Medulla oblongata (tissue), 1 donor: Measurements from ENCODE around the gene TRIM63.
A peak's percentile ranks its signal among the peaks of the same experiment; 100 is the strongest.

ENCODE experiments used
- DNase-seq: peaks from one replicate; pipeline ENCODE4 v3.0.0-alpha.2; 2015; ENCODE audit errors: extremely low spot score

TRIM63 gene

DNA sequence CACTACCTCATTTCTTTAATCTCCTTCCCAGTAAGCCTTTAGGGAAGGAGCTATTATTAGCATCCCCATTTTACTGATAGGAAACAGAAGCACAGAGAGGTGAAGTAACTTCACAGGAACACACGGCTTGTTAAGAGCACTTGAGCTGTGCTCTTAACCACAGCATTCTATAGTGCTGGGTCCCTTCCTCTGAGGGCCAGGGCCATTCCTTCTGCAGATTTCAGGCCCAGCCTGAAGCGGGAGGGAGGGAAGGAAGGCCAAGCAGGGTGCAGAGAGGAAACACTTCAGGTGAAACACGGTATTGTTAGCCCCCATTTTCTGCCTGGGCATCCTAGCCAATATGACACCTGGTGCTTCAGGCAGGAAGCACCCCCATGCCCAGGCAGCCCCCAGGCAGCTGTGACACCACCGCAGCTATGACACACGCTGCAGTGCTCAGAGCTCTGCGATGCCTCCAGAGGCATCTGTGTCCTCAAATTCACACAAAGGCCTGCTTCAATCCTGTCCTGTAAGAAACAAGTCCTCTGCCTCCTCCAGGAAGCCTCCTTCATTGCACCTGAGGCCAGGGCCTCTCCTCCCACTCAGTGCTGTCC is 50.4 kb downstream of the TRIM63 start:
- no peak for DNase-seq

DNA sequence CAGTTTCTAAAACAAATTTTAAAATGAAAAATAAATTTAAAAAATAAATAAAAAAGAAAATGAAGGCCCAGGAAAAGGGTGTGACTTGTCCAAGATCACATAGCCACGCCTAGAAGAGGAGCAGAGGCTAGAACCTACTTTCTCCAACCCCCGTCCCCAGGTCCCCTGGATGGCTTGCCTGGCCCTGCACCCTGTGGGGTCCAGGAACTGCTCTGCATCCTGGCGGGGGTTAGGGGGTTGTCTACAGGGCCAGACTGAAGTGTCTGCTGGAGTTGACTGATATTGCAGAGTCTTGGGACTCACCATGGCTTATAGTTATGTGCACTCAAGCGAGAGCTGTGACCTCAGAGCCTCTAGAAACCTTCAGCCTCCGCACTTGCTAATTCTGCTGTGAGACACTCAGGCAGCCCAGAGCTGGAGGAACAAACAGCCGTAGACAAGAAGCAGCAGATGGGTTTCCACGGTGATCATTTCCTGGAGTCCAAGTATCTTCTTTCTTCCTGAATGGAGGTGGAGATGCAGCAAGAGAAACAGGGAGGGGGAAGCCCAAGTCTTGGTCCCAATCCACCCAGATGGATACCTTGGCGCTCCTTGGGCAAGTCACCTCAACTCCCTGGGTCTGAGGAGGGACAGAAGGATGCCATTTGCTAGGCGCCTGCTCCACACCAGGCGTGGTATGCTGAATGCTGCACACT is 51.0 kb downstream of the TRIM63 start:
- peak; percentile 54 for DNase-seq

DNA sequence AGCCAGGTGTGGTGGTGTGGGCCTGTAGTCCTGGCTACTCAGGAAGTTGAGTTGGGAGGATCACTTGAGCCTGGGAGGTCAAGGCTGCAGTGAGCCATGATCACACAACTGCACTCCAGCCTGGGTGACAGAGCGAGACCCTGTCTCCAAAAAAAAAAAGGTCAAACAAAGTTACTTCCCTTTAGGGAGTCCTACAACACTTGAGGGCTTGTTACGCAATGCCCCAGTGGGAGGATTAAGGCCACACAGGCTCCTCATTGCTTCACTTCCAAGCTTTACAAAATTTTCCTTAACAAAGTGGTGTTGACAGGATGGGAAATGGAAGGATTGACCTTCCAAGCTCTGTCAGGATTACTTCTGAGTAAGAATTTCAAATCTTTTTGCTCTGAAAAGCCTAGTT is 52.1 kb downstream of the TRIM63 start:
- DNase-seq, result peak; percentile 70

DNA sequence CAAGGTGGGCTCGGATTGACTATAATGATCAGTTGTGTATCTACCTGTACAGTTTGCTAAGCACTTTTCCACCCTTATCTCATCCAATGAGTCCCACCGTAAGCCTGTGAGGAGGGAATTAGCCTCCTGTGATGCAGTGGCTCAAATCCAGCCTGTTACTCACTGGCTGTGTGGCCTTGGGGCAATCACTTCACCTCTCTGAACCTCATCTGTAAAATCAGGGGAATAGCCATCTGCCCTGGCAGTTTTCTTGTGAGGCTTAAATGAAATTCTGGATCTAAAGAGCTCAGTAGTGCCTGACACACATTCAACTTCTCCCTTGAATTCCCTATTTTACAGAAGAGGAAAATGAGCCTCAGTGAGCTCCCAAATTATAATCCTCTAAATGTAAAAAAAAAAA is 53.3 kb downstream of the TRIM63 start:
- DNase-seq, result no peak

DNA sequence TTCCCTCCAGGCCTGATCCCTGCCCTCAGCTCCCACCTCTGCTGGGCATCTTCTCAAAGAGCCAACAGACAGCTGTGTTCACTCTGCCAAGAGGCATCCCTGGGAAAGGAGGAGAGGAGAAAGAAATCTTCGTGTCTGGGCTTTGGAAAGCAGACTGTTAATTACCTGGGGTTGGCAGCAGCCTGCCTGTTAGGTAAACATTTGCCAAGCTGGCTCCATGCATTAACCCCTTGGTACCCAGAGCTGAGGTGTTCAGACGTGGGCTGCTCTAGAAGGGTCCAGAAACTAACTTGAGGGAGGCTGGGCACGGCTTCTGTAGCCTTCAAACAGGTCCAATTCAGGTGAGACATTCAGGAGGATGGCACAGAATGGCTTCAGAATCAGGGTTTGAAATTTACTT is 54.6 kb downstream of the TRIM63 start:
- no peak for DNase-seq

DNA sequence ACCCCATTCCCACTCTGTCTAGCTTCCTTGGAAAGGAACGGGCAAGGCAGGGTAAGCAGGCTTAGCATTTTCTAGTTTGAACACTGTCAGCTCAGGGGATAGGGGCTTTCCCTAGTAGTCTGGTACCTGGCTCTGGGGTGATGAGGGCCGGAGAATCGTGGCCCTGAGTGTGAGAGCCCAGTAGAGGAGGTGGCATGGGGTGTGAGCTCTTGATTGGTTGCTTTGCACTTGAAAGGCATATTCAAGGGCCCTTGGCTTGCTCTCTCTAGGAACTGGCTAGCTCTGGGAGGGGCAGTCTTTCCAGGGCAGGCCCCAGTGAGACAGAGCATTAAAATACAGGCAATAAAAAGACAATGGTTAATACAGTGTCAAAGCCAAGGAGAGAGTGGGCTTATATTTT is 56.6 kb downstream of the TRIM63 start:
- DNase-seq, result no peak

DNA sequence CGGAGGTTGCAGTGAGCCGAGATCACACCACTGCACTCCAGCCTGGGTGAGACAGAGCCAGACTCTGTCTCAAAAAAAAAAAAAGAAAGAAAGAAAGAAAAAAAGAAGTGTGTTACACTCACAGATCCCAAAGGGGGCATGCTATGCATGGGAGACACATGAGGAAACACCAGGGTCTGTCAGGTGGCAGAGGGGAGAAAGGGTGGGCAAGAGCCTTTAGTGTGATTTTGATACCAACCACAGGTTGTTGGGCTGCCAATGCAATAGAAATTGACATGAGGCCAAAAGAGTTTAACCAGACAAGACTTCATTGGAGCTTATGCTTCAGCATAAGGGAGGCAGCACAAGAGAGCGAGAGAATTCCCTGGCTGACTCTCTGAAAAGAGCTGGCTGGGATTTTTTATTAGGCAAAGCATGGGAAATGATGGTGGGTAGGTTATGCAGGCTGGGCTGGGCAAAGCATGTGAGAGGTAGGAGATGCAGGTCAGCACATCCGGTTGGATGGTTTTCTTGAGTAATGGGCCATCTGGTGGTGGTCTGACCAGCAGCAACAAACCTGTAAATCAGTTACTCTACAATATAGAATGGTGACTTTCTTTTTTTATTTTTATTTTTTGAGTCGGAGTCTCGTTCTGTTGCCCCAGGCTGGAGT is 57.5 kb downstream of the TRIM63 start:
- no peak for DNase-seq

DNA sequence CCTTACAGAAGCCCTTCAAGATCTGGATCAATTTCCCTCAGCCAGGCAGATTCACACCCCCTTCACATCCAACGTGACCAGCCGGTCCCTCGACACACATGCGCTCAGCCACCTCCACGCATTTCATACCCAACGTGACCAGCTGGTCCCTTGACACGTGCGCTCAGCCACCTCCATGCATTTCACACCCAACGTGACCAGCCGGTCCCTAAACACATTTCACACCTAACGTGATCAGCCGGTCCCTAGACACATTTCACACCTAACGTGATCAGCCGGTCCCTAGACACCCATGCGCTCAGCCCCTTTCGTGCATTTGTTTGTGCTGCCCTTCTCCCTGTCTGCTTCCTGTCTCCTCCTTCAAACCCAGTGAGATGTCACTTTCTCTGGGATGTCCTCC is 60.7 kb downstream of the TRIM63 start:
- DNase-seq, result no peak

DNA sequence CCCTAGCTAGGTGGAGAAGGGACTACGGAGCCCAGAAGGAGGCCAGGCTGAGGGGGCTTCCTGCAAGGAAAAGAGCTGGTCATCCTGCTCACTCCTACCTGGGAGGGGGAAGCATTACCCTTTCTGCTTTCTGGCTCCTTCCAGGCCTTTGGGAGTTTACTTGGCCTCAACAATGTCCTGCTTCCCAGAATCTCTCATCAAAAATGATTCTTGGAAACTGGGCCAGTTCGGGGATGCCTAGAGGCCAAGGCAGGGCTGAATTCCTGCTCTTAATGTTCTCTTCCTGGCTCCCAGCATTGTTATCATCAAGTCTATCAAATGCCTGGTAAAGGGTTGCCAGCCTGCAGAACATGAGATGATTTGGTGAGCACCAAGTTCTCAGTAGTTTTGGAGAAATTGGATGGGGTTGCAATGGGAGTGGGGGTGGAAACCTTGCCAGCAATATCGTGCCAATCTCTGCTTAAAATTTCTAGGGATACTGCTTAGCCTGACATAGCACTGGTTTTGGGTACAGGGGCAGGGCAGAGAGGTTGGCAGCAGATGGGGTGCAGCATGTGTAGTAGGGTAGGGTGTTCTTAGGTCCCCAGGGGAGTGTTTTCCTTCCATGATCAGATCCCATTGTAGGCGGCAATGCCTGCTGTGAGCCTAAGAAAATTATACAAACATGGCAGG is 61.9 kb downstream of the TRIM63 start:
- no peak for DNase-seq

DNA sequence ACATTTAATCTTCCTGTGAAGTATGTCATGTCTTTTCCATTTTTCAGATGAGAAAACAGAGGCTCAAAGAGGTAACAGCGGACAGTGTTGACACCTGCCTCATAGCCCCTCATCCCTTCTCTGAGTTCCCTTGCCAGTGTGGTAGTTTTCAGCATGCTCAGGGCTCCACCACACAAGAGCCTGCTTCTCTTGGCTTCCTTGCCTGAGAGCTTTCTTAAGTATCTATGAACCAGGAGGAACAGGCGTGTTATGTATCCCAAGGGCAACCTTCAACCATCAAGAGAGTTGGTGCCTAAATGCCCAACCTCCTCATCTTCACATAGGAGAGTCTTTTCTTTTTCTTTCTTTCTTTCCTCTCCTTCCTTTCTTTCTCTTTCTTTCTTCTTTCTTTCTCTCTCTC is 63.7 kb downstream of the TRIM63 start:
- no peak for DNase-seq

DNA sequence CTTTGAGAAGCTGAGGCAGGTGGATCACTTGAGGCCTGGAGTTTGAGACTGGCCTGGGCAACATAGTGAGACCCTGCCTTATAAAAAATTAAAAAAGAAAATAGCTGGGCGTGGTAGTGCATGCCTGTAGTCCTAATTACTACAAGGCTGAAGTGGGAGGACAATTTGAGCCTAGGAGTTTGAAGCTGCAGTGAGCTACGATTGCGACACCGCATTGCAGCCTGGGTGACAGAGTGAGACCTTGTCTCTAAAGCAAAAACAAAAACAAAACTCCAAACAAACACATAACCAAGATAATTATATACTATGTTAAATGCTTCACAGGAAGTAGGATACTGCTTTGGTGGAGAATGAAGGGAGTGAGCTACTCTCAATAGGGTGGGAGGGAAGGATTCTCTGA is 64.2 kb downstream of the TRIM63 start:
- no peak for DNase-seq
